GM19468 (cell line): Measurements from ENCODE around the gene CUTA.
"Not testable (repeated sequence)": the region's sequence is repeated elsewhere in the genome, so short reads cannot be mapped to it uniquely, and the experiment has no call there.

Source experiments
- ATAC-seq: cut with Tn5 transposase; IDR thresholded peaks from one replicate; pipeline ENCODE4 v1.9.1; 2021; ENCODE audit warnings: mild to moderate bottlenecking, moderate library complexity, moderate number of reproducible peaks; ENCODE audit not compliant: unreplicated experiment; ENCODE audit errors: extremely low read depth

CUTA gene

DNA sequence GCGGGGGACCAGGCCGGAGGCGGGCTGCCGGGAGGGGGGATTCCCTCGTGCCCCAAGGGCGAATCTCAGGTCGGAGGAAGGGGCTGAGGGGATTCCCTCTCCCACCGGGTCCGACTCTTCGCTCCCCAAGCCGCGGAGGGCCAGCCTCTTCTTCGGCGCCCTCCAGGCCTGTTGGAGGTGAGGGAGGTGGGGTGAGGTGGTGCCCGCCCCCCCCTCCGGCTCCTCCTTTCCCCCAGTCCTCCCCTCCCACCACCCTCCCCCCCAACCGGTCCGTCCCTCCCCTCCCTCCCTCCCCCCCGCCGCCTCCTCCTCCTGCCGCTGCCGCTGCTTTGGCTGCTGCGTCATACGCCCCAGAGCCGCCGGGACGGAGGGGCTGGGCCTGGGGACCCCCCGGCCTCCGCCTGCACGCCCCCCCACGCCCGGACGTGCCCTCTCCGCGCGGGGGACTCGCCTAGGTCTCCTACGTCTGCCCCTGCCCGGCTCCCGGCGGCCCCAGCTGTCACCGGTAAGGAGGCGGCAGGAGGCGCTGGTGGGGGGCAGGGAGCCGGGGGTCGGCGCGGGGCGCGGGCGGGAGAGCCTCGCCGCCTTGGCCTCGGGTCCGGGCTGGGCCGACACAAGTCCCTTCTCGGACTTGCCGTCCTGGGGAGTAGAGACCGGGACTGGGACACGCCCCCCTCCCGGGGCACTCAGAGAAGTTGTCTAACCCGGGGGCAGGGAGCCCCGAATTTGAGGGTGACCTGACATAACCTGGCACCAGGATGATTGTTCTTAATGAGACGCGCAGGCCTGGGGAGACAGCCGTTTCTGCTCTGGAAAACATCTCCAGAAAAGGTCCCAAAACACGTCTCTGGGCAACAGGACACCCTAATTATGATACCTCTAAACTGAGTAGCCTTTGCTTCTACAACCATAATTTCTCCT, 6.9 kb downstream of the CUTA start, which contains the start of gene PHF1:
PHF1 (plus strand) TSS at position 304 of the 921 bp plus-strand sequence. CDS start 1,250 bp downstream, outside the sequence.
- ATAC-seq, result no peak

DNA sequence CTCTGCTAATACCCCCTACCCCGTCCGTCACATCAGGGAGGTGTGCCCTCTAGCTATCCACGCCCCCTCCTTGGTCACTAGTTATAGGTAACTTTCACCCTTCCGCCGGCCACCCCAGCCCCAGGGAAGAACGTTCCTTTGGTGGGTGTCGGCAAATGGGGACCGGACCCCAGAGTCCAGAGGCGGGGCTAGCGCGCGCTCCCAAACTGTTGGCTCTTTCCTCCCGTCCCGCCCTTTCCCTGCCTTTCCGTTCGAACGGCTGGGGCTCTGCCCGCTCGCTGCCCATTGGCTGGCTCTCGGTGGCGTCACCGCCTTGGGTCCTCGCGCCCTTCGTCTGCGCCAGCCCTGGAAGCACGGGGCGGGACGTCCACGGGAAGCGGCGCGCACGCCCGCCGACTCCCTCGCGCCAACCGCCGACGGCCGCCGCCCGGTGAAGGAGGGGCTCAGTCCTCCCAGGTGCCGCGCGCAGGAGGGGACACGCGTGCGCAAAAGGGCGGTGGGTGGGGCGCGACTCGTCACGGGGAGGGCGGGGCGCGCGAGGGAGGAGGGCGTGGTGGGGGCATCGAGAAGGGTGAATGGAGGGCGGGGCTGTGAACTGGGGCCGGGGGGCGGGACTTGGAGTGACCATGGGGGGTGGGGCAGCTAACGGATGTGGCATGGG, 7.7 kb downstream of the CUTA start:
- peak; percentile 63 for ATAC-seq

DNA sequence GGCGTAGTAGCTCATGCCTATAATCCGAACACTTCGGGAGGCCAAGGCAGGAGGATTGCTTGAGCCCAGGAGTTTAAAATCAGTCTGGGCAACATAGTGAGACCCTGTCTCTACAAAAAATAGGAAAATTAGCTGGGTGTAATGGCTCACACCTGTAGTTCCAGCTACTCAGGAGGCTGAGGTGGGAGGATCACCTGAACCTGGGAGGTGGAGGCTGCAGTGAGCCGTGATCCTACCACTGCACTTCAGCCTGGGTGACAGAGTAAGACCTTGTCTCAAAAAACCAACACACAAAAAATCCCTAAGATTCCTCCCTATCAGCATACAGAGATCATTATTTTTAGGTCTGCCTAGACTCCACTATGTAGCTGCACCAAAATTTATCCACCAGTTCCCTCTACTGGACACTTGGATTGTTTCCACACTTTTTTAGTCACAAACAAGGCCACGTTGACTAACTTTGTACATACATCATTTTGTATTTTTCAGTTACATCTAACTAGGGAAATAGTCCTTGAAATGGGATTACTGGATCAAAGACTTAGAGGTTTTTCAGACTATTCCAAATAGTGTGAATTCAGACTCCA, 10.7 kb downstream of the CUTA start:
- no peak for ATAC-seq

DNA sequence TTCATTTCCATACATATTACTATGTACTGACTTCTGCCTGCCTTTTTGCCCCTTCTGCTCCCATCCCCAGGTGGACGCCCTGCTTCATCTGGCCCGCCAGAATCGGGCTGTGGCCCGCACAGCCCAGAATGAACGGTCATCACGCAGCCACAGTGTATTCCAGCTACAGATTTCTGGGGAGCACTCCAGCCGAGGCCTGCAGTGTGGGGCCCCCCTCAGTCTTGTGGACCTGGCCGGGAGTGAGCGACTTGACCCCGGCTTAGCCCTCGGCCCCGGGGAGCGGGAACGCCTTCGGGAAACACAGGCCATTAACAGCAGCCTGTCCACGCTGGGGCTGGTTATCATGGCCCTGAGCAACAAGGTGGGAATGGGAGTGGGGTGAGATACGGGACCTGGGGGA, 11.8 kb downstream of the CUTA start:
- ATAC-seq, result no peak

DNA sequence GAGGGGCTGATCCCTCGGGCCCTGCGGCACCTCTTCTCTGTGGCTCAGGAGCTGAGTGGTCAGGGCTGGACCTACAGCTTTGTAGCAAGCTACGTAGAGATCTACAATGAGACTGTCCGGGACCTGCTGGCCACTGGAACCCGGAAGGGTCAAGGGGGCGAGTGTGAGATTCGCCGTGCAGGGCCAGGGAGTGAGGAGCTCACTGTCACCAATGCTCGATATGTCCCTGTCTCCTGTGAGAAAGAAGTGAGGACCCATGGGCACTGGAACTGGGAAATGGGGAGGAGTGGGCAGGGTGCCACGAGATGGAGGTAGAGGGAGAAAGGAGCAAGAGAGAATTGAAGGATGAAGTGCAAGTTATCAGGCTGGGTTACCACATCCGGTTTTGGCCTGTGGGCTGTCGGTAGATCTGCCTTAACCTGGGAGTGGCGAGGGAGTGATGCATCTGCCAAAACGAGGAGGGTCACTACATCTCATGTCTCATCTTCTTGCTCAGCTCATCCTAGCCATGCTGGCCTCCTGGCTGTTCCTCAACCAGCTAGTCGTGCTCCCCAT, 12.4 kb downstream of the CUTA start:
- no peak for ATAC-seq

DNA sequence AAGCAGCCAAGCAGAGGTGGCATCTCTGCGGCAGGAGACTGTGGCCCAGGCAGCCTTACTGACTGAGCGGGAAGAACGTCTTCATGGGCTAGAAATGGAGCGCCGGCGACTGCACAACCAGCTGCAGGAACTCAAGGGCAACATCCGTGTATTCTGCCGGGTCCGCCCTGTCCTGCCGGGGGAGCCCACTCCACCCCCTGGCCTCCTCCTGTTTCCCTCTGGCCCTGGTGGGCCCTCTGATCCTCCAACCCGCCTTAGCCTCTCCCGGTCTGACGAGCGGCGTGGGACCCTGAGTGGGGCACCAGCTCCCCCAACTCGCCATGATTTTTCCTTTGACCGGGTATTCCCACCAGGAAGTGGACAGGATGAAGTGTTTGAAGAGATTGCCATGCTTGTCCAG, 13.0 kb downstream of the CUTA start:
- no peak for ATAC-seq

DNA sequence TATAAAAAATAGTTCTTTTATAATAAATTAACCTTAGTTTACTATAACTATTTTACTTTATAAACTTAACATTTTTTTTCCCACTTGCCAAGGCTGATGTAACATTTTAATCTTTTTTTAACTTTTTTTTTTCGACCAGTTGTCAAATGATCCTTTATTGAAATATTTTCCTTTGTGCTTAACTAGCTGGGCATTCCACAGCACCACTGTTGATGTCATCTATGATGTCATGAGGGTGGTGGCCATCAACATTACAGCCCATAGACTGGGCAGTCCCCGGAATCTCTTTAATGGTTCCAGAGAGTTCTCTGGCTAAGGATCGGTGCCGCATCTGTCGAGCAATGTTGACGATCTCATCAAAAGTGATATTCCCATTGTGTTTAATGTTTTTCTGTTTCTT, 18.0 kb downstream of the CUTA start:
- not testable (repeated sequence) for ATAC-seq

DNA sequence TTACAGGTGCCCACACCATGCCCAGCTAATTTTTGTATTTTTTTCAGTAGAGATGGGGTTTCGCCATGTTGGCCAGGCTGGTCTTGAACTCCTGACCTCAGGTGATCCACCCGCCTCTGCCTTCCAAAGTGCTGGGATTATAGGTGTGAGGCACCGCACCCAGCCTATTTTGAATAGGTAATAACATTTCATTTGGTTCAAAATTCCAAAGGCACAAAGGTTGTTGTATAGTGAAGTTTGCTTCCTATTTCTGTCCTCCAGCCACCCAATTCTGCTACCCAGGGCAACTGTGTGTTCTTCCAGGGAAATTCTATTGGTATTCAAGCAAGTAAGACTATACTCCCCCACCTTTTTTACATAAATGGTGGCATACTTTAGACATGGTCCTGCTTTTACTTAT, 19.3 kb downstream of the CUTA start:
- not testable (repeated sequence) for ATAC-seq

DNA sequence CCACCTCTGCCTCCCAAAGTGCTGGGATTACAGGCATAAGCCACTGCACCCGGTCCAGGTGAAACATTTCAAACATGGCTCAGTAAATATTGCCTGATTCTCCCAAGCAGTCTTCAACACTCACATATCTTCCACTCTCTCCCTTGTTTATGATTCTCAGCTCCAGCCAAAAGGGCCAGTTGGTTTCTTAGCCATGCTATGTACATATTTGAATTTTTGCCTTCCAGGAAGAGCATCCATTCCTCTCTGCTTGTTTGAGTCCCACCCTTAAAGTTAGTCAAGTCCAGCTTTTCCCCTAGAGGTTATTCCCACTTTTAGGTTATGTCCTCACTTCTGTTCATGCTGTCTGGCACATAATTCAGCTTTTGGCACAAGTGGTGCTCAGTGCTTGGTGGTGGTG, 20.4 kb downstream of the CUTA start:
- no peak for ATAC-seq

DNA sequence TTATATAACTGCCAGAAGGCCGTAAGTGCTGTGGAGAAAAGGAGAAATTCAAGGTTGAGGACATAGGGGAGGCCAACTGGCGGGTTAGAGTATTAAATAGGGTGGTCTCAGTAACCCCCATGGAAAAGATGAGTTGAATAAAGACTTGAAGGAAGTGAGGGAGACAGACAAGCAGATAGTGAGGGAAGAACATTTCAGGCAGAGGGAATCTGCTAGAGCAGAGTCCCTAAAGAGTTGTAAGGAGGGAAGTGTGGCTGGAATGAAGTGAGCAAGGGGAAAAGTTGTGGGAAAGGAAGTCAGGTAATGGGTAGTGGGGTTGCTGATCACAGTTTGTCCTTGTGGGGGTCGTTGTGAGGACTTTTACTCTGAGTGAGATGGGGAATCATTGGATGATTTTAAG, 24.9 kb downstream of the CUTA start:
- no peak for ATAC-seq

DNA sequence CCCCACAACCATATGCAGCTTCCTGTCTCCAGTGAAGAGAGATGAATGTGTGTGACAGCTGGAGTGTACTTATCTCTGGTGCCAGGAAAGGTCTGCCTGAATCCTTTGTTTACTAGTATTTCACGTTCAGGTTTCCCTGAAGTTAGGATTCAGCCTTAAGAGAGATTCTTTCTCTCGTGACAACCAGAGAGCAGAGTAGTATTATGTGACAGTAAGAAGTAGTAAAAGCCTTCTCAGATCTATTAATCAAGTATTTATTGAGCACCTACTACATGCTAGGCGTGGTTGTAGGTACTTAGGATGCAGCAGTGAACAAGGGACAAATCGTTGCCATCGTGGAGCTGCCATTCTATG, 25.3 kb downstream of the CUTA start:
- no peak for ATAC-seq

DNA sequence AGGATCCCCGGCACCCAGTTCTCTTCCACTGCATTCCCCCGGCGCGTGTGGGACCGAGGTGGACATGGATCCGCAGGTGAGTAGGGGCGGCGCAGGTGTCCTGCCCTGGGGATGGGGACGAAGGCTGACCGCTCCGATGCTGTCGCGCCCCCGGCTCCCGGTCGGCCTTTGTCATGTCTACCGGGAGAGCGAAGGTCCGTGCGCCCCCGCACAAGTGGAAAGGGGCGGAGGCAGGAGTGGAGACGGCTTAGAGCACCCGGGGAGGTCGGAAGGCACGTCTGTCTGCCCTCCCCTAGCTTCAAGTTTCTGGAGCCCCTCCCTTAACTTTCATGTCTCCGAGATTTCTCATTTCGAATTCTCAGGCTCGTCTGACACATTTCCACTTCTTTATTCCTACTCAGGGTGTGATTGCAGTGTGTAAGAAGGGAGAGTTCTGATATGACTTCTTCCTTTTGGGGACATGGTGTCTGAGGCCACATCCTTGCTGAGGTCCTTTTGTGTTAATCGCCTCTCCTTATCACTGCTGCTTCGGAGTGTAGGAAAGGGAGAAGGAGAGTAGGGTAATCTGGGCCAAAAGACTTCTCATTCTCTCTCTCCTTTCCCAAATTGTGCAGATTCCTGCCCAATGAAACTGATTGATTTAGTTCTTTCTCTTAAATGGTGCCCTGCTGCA, 25.8 kb downstream of the CUTA start:
- no peak for ATAC-seq

DNA sequence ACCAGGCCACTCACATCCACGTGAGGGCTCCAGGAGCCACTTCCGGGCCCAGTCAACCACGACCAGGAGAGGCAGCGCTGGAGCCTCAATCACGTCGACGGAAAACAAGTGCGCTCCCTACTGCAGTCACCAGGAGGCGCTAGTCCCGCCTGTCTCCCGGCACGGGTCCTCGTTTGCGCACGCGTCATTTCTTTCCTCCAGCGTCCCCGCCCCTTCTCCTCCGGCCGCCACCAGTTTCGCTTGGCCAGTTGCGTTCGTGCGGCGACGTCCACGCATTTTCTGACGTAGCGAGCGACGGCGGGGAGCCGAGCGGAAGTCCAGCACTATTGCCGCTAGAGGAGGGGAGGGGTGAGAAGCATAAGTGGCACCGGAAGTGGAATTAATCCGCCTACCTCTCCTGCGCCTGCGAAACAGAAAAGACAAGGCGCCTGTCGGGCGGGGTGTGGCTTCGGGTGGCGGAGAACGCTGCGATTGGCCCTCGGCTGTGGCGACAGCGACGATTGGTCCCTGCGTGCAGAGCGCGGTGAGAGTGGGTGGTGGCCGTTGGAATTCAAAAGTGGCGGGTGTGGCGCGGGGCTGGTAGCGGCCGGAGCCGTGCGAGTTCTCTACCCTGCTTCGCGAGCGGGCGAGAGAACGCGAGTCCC, 26.5 kb downstream of the CUTA start, which contains the start of gene KIFC1:
KIFC1 (plus strand) TSS at position 546 of the 644 bp plus-strand sequence. CDS start 163 bp downstream, outside the sequence.
- ATAC-seq, result peak; percentile 82

DNA sequence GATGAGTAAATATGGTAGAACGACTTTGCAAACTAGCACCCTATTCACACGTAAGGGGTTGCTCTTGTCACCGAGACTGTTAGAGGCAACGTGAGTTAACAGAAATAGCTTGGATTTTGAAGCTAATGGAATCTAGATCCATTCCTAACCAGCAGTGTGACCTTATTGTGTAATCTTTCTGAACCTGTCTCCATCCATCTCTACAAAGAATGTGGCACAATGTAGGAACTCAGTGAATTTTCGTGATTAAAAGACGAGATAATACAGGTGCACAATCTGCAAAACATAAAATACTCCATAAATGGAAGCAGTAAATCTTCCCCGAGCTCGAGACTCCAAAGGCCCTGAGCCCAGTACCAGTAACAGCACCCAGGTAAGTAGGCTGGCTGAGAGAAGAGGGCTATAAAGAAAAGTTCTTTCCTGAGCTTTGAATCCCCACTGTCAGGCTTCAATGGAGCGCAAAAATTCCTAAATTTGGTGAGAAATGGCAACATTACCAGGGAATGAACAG, 27.1 kb downstream of the CUTA start:
- ATAC-seq, result no peak

DNA sequence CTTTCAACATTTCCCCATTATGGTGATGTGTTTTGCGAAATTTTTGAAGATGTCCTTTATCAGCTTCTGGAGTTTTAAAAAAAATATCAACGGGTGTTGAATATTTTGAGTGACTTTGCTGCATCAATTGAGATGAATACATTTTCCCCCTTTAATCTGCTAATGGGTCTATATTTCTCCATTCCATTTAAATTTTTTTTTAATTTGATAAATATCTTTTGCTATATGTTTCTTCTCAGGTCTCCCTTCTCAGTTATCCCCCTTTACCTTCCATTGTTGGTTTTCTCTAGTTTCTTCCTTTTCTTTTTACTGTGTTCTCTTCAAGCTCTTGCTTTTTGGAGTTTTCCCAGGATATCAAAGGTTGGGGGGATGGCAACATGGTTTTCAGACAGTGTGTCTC, 27.7 kb downstream of the CUTA start:
- ATAC-seq, result no peak

DNA sequence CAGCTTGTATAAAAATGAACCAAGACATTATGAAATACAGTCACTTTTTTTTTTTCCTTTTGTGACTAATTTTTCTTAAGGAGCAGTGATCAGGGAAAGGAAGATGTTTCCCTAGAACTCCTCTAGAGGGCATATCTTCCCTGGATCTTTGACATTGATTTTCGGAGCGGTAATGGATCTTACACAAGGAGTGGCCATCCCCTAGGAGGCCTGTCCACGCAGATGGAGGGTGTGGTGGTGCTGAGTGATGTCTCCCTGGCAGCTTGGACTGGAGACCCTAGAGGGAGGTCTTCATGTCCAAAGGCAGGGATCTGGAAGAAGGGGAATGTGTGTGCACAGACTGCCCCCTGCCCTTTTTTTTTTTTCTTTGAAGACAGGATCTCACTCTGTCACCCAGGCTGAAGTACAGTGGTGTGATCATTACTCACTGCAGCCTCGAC, 33.3 kb downstream of the CUTA start:
- no peak for ATAC-seq

DNA sequence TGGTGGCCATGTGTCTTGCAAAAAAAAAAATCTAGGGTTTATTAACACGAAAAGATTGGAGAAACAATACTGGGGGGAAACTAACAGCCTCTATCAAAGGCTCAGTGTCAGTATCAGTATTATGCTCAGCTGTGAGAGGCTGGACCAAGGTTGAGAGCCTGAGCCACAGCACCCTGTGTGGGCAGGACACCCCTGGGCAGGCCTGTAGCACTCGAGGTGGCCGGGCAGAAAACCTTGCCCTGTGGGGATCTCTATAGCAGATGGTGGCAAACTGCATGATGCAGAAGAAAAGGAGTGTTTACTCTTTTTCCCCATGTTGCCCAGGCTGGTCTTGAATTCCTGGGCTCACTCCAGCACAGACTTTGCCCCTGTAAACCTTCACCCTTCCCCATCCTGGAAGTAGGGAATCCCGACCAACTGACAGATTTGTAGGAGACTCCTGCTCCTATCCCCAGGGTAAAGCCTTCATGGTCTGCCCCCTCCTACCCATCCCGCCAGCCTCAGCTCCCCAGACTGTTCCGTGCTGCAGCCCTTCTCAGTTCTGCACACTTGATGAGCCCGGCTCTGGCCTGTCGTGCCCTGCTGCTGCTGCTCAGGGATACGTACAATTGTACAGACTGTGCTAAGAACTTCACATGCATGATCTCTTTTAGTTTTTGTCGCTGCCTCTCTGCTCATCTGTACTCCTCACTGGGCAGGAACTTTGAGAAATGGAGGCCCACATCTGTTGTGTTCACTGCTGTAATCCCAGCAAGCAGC, 34.3 kb downstream of the CUTA start:
- ATAC-seq, result no peak

DNA sequence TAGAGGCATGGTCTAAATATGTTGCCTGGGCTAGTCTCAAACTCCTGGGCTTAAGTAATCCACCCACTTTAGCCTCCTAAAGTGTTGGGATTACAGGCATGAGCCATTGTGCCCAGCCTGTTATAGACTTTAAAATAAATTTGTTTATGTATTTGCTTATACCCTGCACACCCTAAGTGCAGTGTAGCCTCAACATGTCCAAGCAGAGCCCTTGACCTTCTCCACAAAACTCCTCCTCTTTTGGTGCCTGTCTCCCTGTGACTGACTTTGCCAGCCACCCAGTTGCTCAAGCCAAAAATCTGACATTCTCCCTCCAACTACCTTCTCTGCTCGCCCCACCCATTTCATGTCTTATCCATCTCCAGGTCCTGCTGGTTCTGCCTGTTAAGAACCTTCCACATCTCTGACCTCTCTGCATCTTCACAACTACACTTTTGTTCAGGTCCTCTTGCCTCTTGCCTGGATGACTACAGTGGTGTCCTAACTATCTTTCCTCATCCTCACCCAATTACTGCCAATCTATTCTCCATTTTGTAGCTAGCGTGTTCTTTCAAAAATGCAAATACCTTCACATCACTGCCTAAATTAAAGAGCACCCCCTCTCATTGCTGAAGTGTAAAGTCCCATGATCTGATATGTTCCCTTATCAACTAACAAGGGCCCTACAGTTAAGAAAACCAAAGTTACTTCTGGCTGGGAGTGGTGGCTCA, 37.5 kb downstream of the CUTA start:
- ATAC-seq, result no peak
